ENCODE measurements around the gene SV2C.

The SV2C gene

DNA sequence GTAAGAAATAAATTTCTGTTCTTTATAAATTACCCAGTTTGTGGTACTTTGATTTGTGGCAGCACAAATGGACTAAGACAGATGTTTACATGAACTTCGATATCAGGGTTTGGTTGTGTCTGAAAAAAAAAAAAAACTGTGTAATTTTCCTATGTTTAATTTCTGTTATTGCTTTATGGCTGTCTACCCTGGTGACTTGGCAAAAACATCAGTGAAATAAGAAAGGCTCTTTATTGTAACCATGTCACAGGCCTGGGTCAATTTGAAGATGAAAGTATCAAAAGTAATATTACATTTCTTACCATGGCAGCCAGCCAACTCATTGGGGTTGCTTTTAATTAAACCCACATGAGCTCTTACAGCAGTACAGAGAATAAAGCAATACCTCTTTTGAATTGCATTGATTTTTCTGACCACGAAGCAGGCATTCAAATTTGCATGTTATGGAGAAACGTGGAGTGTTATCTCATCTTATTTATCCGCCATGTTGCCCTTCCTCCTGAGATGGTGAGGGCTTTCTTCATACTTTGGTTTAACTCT, 20.6 kb upstream of the SV2C start:
- no peak for DNase-seq (ENCODE audit: low read depth)
- TF ChIP-seq, protein P1, sequence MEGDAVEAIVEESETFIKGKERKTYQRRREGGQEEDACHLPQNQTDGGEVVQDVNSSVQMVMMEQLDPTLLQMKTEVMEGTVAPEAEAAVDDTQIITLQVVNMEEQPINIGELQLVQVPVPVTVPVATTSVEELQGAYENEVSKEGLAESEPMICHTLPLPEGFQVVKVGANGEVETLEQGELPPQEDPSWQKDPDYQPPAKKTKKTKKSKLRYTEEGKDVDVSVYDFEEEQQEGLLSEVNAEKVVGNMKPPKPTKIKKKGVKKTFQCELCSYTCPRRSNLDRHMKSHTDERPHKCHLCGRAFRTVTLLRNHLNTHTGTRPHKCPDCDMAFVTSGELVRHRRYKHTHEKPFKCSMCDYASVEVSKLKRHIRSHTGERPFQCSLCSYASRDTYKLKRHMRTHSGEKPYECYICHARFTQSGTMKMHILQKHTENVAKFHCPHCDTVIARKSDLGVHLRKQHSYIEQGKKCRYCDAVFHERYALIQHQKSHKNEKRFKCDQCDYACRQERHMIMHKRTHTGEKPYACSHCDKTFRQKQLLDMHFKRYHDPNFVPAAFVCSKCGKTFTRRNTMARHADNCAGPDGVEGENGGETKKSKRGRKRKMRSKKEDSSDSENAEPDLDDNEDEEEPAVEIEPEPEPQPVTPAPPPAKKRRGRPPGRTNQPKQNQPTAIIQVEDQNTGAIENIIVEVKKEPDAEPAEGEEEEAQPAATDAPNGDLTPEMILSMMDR (conservative IDR thresholded peaks at IDR 0.05; ENCODE audit: low read depth, low read length) = no peak
- no peak overlapping the region for H3K4me3 ChIP-seq (ENCODE audit: low read depth, low read length)

DNA sequence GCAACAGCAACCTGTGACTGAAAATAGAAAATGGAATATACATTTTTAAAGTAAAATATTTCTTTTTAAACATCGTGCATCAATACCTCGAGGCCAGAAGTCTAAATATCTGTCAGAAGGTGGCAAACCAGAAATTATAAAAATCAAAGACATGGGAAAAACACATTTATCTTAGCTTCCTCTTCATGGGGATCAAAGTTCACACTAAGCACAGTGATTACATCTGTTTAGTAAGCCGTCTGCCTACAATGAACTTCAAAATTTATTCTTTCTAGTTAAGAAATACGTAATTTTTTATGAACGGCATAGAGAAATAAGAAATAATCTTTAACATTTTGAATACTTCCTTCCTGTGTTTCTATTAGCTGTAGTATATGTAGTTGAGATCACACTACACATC, 17.9 kb upstream of the SV2C start:
- DNase-seq (ENCODE audit: low read depth) = no peak
- TF ChIP-seq, protein P1 (conservative IDR thresholded peaks at IDR 0.05; ENCODE audit: low read depth, low read length) = no peak
- H3K4me3 ChIP-seq (ENCODE audit: low read depth, low read length) = no peak overlapping the region

DNA sequence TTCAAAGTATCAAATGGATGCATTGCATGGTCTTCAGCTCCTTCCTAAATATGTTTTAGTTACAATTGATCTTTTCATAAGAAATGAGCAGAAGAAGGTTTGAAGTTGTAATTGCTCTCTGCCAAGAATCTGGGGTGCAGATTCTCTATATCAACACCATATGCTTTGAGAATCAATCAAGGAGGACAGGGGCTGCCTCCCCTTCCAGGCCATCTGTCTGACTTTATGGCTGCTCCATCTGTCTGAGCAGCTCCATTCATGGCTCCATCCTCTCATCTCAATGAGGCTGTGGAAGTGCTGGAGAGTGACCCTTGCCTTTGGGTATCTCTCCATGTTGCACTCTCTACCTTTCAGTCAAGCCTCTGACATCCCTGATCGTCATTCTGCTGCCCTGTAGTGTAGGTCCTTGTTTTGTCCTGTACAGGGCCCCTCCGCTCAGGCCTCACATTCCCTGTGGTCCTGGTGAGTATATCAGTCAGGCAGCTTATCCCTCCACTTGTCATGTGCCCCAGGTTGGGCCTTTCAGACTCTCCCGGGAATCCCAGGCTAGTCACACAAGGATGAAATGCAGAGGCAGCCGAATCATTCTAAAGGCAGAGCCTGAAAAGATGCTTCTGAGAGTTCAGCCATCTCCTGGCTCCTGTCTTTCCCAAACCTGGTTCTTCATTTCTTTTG, 14.0 kb upstream of the SV2C start:
- DNase-seq (ENCODE audit: low read depth) = no peak
- TF ChIP-seq, protein P1 (conservative IDR thresholded peaks at IDR 0.05; ENCODE audit: low read depth, low read length) = no peak
- H3K4me3 ChIP-seq (ENCODE audit: low read depth, low read length) = no peak overlapping the region

DNA sequence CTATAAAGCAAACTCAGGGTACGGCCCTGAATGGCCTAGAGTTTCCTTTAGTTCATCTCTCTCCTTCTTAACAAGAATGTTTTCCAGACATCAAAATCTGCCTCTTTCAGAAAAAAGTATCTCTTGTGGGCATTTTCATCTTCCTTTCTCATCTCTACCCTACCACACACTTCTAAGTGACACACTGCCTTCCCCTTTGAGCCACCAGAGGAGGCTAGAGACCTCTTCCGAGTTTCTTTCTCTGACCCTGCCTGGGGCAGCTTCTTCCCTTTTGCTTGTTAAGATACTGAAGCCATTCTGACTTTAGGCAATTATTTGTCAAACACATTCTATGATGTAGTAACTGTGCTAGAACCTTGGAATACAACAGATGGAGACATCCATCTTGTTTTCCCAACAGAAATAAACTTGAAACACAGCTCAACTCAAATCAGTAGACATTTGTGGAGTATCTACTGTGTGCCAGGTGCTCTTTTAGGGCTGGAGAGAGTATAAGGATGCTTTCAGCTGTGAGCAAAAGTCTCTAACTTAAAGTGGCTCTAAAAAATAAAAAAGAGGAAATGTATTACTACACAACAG, 8.6 kb upstream of the SV2C start:
- DNase-seq (ENCODE audit: low read depth) = no peak
- TF ChIP-seq, protein P1 (conservative IDR thresholded peaks at IDR 0.05; ENCODE audit: low read depth, low read length) = peak; percentile 19
- no peak overlapping the region for H3K4me3 ChIP-seq (ENCODE audit: low read depth, low read length)

DNA sequence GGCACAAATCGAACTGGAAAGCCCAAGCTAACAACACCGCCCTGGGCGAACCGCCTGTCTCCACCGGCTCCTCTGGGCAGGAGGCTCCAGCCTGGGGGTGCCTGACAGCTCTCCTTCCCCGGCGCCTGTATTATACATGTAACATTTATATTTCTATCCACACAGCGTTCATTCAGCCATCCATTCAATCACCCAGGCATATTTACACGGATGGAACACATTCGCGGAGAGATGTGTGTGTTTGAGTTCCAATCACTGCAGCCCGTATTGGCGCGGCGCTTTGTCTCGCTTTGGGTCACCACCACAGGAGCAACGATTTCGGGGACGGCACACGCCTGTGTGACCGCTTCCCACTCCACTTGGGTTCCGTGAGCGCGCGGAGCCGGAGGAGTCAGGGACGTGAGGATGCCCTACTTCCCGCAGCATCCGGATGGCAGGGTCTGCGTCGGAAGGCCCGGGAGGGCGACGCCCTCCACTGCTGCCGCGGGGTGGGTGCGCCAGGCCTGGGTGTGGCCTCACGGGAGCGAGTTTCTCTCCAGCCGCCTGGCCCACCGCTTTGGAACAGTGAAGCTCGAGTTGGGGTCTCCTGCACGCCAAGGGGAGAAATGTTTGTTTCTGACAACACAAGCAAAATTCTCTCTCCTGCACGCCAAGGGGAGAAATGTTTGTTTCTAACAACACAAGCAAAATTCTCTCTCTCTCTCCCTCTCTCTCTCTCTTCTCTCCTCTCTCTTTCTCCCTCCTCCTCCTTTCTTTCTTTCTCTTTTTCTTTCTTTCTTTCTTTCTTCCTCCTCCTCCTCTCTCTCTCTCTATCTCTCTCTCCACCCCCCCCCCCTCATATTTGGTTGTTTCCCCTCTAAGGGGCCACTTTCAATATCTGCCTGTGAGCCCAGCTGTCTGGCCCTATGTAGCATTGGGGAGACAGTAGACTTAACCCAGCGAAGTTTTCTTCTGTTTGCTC, 1.1 kb upstream of the SV2C start:
- no peak overlapping the region for H3K4me3 ChIP-seq (ENCODE audit: low read depth, low read length)
- DNase-seq (ENCODE audit: low read depth) = no peak
- TF ChIP-seq, protein P1 (conservative IDR thresholded peaks at IDR 0.05; ENCODE audit: low read depth, low read length) = no peak

DNA sequence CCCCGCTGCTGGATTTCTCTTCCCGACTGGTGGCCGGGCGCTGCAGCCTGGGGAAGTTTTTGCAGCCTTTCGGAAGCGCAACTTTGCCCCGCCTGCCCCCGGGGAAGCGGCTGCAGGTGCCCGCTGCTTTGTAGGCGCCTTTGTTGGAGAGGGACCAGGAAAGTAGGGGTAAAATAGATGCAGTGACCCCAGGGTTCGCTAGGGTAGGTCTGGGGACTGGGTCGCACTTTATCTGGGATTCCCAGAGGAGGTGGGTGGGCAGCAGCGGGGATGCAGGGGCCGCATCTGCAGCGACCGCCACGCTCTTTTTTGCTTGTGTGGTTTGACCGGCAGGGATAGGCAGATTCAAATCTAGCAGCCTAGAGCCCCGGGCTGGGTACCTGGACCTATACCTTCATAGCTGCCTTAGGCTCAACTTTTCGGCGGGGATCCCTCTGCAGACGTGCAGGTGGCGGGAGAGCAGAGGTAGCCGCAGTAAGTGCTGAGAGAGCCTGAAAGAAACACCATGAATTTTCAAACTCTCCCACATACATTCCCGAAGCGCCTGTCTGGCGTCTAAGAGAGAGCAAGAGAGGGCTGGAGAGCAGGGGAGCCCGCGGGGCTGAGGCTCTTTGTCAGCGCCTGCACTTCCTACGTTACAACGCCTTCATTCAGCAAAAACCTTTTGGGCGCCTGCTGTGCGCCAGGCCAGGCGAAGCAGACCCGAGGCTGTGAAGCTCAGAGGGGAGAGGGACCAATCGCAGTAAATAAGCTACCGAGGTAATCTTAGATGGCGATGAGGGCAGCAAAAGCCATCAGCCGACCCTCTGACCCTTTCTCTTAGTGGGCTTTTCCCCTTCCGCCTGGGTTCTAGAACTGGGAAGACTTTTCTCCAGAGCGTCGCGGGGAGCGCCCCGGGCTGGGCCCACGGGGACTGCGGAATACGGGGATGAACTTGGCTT, 642 bp downstream of the SV2C start:
- TF ChIP-seq, protein P1 (conservative IDR thresholded peaks at IDR 0.05; ENCODE audit: low read depth, low read length) = no peak
- no peak overlapping the region for H3K4me3 ChIP-seq (ENCODE audit: low read depth, low read length)
- no peak for DNase-seq (ENCODE audit: low read depth)

Measured in choroid plexus epithelial cell (primary cell).